HG02852 (cell line): ENCODE results near the gene DESI2.

ENCODE experiments used
- ATAC-seq: cut with Tn5 transposase; IDR thresholded peaks from one replicate; pipeline ENCODE4 v1.9.1; 2021; ENCODE audit warnings: mild to moderate bottlenecking, moderate library complexity; ENCODE audit not compliant: unreplicated experiment

DESI2 gene

DNA sequence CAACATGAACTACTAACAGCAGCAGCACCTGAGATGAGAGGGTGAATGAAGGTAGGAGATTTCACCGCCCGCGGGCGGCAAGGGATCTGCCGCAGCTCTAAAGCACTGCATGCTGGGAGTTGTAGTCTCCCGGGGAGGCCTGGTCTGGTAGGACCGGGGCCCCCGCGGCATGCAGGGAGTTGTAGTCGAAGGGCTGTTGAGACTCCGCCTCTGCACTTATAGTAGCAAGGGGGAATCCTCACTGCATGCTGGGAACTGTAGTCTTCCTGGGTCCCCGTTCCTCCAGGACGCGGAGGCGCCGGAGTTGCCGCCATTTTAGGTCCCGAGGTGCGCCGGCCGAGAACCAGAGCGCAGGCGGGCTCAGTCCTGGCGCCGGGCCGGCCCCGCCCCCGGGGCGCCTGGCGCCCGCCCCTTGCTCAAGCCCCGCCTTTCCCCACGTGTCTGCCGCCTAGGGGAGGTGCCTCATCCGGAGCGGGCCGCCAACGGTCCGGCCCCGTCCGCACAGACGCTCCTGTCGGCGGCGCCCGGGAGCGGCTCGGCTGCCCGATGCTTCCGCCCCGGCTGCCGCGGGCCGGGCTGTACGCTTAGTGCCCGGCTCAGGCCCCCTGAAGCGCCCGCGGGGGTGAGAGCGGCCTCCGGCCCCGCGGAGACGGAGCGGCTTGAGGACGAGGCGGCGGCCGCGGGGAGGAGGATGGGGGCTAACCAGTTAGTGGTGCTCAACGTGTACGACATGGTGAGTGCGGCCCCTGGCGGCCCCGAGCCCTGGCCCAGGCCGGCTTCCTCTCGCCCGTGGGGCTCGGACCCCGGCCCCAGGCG, at the start of gene DESI2:
Gene DESI2 (plus strand): TSS at position 504 of the 816 bp plus-strand sequence. CDS start 188 bp downstream, at position 692.
- peak; percentile 95 for ATAC-seq

DNA sequence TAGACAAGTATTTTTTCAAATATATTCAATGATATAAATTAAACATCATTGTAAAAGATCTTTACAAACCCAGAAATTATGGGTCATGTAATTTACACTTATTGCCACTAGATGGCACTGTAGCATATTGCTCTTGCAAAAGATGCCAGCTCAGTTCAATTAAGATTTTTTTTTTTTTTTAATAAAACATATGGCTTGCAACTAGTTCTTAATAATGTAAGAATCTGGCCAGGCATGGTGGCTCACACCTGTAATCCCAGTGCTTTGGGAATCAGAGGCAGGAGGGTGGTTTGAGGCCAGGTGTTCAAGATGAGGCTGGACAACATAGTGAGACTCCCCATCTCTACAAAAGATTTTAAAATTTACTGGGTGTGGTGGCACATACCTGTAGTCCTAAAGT, 49.4 kb upstream of the DESI2 start:
- ATAC-seq: no peak

DNA sequence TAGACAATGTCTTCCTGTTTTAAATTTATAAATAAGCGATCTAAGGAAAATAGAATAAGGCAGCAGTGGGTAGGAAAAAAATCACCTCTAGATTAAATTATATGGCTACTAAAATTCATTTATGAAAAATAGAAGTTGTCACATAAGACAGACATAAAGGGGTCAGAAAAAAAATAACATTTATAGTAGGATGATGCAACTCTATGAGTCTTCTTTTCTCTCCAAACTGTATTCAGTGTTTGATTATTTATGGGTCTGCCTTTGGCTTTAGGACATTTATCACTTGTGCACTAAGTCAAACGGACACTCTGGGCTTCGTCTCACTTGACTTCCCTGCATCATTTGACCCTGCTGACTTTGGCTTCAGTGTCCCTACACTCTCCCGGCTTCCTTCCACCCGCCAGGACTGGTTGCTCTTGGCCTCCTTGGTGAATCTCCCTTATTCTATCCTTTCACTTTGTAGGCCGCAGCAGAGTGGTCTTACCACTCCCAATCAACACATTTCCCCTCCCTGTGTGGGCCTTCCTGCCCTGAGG, 47.0 kb upstream of the DESI2 start:
- no peak for ATAC-seq

DNA sequence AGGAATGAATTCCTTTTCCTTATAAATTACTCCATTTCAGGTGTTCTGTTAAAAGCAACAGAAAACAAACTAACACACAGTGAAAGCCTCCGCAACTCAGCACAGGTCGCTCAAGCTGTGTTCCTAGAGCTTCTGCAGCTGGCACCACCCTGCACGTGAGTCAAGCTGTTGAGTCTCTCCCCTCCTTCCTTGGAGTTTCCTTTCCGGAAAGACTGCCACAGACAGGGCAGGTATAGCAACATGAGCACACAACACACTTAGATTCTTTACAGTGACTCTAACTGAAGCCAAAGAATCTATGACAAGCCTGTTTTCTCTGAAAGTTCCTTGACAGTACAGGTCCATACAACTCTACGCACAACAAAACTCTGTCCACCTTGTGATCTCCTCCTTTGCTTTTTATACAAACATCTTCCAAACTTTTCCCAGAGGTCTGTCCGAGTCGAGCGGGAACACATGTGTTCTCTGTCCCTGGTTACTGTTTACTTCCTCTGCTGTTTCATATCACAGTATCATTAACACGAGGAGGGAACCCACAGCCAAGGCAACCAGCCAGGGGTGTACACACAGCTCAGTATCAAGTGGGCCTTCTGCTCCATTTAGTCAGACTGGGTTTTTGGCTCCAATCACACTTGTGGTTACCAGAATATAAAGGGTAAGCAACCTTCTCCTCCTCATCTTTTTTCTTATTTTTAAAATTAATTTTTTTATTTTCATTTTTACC, 38.7 kb upstream of the DESI2 start:
- no peak for ATAC-seq

DNA sequence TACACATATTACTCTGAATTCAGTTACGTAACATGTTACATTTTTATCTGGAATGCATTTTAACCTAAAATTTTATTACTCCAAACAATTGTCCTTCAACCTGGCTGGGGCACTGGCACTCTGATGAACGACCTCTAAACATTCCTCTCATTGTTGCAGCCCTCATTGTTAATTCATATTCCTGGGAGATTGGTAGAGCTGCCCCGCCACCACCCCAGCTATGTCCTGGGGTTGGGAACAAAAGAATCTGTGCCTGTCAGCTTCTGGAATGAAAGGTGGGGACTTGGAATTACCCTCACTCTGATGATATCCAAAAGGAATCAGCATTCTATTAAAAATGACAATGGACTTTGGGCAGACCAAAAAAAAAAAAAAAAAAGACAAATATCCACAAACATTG, 38.0 kb upstream of the DESI2 start:
- ATAC-seq: no peak

DNA sequence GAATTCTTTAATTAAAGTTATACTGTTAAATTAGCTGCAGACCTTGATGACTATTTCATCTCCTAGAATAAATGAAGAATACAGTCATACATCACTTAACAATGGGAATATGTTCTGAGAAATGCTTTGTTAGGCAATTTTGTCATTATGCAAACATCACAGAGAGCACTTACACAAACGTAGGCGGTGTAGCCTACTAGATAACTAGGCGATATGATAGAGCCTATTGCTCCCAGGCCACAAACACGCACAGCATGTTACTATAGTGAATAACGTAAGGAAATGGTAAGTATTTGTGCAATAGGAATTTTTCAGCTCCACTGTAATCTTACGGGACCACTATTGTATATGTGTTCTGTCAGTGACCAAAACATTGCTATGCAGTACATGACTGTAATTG, 37.6 kb upstream of the DESI2 start:
- no peak for ATAC-seq

DNA sequence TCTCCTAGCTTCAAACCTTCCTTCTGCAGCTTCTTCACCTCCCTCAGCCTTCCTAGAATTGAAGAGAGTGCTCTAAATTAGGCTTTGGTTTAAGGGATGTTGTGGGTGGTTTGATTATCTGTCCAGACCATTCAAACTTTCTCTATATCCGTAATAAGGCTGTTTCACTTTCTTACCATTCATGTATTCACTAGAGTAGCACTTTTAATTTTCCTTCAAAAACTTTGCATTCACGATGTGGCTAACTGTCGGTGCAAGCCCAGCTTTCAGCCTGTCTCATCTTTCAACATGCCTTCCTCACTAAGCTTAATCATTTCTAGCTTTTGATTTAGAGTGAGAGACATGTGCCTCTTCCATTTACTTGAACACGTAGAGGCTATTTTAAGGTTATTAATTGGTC, 26.2 kb upstream of the DESI2 start:
- ATAC-seq: no peak

DNA sequence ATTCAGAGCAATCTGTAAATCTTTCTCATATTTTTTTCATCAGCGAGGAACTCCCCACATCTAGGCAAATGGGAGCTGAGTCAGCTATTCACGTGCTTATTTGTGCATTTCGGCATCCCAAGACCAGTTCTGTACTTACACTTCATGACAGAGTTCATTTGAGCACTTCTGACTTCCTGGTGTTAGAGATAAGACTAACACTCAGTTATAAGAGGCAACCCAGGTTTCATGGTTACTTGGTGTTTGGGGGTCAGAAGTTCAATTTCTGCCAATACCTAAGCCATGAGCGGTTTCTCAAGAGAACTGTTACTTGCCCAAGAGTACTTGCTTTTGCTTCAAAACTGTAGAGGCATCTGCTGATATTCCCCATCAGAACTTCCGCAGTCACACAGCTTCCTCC, 24.1 kb upstream of the DESI2 start:
- ATAC-seq: no peak

DNA sequence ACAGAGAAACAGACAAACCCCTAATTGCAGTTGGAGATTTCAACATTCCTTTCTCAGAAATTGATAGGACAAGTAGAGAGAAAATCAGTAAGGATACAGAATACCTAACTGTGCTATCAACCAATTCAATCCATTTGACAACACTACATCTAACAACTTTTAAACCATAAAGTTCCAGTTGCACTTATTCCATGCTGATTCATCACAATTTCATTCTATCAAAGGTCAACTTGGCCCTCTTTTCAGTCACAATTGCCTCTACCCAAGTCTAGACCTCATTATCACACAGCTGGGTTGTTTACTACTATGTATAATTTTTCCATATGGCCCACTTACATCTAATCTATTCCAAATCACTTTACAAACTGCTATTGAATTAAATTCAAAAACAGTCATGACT, 19.8 kb upstream of the DESI2 start:
- no peak for ATAC-seq

DNA sequence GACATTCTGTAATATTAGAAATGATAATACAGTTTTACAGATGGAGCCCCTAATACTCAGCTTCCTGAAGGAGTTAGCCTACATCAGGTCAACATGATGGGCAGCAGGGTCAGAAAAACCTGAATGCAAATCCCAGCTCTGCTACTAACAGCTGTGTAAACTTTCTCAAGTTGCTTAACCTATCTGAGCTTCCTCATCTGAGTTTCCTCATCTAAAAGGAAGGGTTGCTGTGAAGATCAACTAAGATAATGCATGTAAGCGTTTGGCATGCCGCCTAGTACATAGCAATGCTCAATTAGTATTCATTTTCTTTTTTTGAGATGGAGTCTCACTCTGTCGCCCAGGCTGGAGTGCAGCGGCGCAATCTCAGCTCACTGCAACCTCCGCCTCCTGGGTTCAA, 18.4 kb upstream of the DESI2 start:
- no peak for ATAC-seq

DNA sequence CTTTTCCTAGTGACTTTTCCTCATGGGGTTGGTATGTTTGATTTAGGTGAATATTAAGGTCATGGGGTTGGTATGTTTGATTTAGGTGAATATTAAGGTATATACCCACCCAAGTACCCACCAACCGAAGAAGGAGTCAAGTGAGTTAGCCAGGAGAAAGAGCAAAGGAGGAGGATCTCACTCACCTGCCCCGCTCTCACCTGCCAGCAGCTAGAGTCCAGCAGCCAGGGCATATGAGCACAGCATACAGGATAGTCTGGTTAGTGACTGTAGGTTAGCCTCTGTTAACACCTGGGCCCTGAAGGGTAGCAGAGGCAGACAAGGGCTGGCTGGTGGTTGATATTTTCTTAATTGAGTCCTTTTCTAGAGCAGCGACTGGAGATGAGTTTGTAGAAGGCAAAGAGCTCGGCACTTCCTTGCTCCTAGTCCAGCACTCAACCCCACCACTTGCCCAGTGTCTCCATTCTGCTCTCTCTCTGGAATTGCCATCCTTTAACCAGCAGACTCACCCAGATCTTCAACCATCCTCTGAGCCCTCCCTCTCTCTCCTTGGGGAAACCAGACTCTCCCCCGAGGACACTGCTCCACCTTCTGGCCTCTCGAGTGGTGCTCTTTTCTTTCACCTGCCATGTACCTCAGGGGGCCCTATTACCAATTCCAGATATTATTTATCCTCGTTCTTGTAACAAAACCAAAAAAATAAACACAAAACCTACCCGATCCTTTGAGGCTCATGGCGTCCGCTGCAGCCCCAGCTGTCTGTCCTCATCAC, 16.3 kb upstream of the DESI2 start:
- ATAC-seq: no peak

DNA sequence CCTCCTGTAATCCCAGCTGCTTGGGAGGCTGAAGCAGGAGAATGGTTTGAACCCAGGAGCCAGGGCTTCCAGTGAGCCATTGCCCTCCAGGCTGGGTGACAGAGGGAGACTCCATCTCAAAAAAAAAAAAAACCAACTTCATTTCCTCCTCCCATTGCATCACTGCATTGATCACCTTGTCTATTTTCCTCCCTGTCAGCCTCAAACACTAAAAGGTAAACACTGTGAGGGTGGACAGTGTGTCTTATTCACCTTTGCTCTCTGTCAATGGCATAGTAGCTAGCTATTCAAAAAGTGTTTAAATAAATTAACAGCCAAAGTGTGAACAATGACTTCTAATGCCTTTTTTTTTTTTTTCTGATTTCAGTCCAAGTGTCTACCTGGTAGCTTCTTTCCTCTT, 13.4 kb upstream of the DESI2 start:
- ATAC-seq: no peak

DNA sequence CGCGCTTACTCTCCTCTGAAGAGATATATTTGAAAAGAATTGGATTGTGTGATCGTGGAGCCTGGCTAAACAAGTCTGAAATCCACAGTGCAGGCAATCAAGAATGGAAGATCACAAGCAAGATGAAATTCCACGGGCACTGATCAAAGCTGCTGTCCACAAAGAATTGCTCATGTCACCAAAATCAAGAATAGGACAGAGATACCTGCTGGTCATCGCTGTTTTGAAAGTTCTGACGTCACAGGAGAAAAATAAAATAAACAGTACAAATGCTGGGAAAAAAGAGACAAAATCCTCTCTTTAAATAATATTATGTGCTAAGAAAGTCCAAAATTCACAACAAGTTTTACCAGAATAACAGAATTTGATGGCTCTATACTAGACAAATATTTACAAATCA, 12.0 kb upstream of the DESI2 start:
- no peak for ATAC-seq

DNA sequence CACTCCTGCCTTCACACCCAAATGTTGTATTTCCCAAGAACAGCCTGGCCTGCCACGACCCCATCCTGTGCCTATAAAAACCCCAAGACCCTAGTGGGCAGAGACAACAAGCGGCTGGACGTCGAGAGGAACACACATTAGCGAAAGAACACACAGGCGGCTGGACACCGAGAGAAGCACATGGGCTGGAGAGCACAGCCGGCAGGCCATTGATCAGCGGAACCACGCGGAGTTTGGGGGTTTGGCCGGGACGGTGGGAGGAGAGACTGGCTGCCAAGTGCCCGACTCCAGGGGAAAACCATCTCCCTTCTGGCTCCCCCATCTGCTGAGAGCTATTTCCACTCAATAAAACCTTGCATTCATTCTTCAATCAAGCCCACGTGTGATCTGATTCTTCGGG, 10.4 kb upstream of the DESI2 start:
- no peak for ATAC-seq

DNA sequence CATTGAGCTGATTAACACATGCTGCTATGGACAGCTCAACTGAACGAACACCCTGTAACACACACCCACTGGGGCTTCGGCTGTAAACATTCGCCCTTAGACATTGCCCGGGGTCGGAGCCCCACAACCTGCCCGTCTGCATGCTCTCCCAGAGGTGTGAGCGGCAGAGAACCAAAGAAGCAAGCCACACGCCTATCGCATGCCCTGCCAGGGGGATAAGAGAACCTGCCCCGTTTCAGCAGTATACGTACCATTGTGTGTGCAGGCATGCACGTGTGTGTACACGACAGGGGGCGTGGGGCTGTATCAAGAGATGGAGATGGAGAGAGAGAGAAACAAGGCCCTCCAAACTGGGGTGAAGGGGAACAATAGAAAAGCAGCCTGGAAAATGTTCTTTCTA, 9.9 kb upstream of the DESI2 start:
- no peak for ATAC-seq

DNA sequence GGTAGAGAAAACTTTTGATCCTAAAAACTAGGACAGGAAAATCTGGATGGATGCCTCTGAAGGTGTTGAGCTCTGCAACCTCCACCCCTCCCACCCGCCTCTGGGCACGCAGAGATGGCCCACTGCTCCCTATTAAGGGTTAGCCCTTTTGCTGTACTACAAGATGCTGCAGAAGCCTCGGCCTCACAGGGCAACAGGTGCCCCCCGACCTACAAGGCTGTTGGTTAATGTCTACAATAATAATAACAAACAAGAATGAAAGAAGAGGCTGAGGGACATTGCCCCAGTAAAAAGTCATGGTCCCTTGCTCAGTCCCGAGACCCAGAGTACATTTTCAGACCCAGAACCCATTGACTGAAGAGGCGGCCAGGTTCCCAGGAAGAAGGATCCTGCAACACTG, 7.5 kb upstream of the DESI2 start:
- no peak for ATAC-seq

DNA sequence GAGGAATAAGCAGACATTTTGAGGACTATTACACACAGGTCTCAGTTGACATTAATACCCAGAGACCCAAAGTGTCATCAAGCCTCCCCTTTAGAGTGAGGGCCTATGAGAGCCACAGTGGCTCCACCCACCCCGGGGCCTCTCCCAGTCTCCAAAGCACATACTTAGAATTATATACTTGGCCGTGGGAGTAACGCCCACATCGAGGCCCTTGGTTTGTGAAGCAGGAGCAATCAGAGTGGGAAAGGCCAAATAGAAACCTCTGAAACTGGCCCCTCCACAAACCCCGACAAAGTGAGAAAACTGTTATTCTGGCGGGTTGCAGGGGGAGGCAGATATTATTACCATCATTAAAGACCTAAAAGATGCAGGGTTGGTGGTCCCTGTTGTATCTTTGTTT, 7.0 kb upstream of the DESI2 start:
- ATAC-seq: no peak

DNA sequence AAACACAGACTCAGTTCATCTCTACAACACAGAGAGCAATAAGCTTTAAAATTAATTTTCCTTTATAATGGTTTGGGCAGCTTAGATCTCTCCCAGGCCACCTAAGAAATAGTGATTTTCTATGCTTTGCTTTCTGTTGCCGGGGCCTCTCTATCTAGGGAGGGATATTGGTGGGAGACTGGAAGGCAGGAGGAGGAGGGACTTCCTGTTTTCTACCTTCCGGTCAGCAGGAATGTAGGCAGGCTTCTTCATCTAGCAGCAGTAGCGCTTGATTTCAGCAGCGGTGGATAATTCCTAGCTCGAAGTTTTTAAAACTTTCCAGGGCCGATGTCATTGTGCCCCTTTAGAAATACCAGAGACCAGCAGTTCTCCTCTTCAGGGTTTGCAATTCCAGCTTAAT, 5.1 kb upstream of the DESI2 start:
- no peak for ATAC-seq

DNA sequence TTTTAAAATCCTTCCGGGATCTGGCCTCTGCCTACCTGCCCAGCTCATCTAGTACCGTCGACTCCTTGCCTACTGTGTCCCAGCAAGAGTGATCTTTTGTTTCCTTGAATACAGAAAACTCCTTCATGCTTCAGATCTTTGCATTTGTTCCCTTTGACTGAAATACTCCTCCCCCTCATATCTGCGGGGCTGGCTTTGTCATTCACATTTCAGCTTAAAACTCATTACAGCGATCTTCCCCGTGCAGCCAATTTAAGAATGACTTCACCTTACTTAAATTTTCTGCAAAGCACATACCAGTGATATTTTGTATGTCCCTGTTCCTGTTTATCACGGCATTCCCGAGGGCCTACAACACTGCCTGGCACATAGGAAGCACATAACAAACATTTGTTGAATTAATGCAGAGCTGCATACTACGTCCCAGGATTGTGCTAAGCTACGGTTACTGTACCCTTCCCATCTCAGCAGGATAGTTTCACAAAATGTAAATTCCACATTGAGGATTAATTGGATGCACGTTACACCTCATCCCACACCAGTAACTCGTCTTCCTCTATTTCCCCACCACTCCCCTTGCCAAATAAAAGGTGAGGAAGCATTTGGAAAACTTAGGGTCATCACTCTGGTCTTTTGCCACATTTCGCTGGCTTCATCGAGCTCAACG, 837 bp upstream of the DESI2 start:
- ATAC-seq: no peak

DNA sequence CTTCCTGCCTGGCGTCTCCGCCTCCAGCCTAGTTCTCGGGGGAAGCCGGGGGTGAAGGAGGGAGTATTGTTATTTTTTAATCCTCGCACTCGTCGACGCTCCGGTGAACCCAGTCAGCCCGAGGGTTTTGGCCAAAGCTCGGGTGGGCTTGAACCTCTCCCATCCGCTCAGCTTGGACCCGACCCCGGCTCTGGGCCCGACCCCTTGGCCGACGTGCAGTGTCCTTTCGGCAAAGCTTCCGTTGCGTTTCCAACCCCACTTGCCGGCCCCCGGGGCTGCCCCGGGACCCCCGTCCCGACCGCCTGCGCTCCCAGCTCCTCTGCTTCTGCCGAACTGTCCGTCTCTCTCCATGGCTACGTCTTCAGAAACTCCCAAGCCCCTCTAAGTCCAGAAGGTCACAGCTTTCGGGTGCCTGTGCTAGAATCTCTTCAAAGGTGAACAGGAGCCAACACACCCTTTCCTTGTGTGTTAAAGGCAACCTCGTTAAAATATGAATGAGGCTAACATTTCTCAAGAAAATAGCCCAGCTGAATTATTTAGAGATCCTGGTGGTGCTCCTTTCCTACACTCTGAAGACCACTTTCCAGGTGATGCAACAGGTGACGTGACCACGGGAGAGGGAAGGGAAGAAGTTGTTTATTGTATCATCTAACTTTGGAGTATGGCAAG, 647 bp downstream of the DESI2 start:
- ATAC-seq: no peak
